Adrenal gland (tissue), 12 donors: ENCODE results near the gene RANBP10. TPM values are rescaled to one million over a fixed set of nuclear protein-coding genes. Genes with fewer than 3 reads are reported as not detected.

Source experiments
- DNase-seq, 7 donors: peaks; one replicate each; pipeline ENCODE4 v3.0.0-alpha.2; 2019 to 2020
- H3K27ac ChIP-seq, 5 donors: fragments of 200-600 bp; sonication (generic) in 4 of 5; 1 replicate in 3 of 5; 2 replicates in 2 of 5; pipeline versions ENCODE4 v1.5.1 to v1.8.0; 2016 to 2020; ENCODE audit warnings: mild to moderate bottlenecking in 1 of 5
- H3K27me3 ChIP-seq: fragments of 200-600 bp; 2 replicates; pipeline ENCODE4 v1.8.0; 2021
- H3K36me3 ChIP-seq, 2 donors: fragments of 200-600 bp; replicated peaks in 1 of 2; 1 replicate in 1 of 2; 2 replicates in 1 of 2; pipeline versions ENCODE4 v1.5.1 to v1.8.0; 2018 to 2022
- H3K4me1 ChIP-seq, 2 donors: fragments of 200-600 bp; replicated peaks in 1 of 2; 1 replicate in 1 of 2; 2 replicates in 1 of 2; pipeline versions ENCODE4 v1.5.1 to v1.8.0; 2018 to 2021
- H3K4me3 ChIP-seq, 4 donors: fragments of 200-600 bp; sonication (generic) in 3 of 4; one replicate each; pipeline ENCODE4 v1.5.1; 2016 to 2018
- H3K9me3 ChIP-seq, 3 donors: fragments of 200-600 bp; sonication (generic) in 1 of 3; replicated peaks in 1 of 3; 1 replicate in 2 of 3; 2 replicates in 1 of 3; pipeline versions ENCODE4 v1.5.1 to v1.8.0; 2016 to 2021
- POLR2A ChIP-seq, 2 donors: fragments of 450-650 bp; IDR thresholded peaks; one replicate each; pipeline ENCODE4 v1.6.1; 2017; ENCODE audit warnings: antibody characterized with exemption in 2 of 2, mild to moderate bottlenecking in 2 of 2, moderate library complexity in 1 of 2
- WGBS, 4 donors: extraction: QIAGEN DNeasy Blood & Tissue Kit in 2 of 4; methylation state at CpG; one replicate each; pipeline versions ENCODE4 v1.1.5 to v1.1.7; 2013 to 2017; 5-methylcytosine and 5-hydroxymethylcytosine counted together
- intact Hi-C, 2 donors: fragments of 100-400 bp; cut with DNase I; formaldehyde crosslinking; loops; one replicate each; pipeline versions ENCODE4 v1.14.1 to v1.15.0; 2022 to 2023
- polyA plus RNA-seq, 3 donors: library from polyadenylated mRNA; stranded (reverse); fragments of 200-250 nt in 2 of 3; fragments of 350-450 nt in 1 of 3; fragmentation: Illumina TruSeq in 1 of 3; extraction: RNeasy Lipid Tissue Mini Kit (QIAGEN cat#74804) in 1 of 3; gene quantifications; one replicate each; pipeline ENCODE4 v1.2.3, GENCODE V29; 2013 to 2014
- total RNA-seq, 9 donors: library from RNA; depleted of rRNA in 4 of 9; stranded (reverse); fragments of >200 nt in 4 of 9; fragments of 120-200 nt in 1 of 9; fragmentation: NEBNext Ultra II Directional in 1 of 9; extraction: Animal tissue kit (Norgen Biotek cat#: 25700) in 1 of 9; gene quantifications; one replicate each; pipeline versions ENCODE4 v1.1.0 to v1.2.4, GENCODE V29; 2013 to 2023
- TF ChIP-seq, protein P1 (sequence below), 6 experiments: fragments of 450-650 bp in 4 of 6; fragments of 200-600 bp in 2 of 6; sonication (generic) in 1 of 6; IDR thresholded peaks; 1 replicate in 5 of 6; 2 replicates in 1 of 6; pipeline versions ENCODE4 v1.5.1 to v1.8.0; 2016 to 2021; ENCODE audit warnings: antibody characterized with exemption in 6 of 6, mild to moderate bottlenecking in 2 of 6, moderate library complexity in 1 of 6
- donor health status: healthy with polysubstance abuse.
- donor health status: Bipolar disorder and iron deficiency.
- donor health status: DM: yes; HTN: yes; CAD: no.
- donor health status: DM: no; HTN: no; CAD: no.
- donor health status: DM: no; HTN: no; CAD: no.
- donor health status: DM: yes; HTN: yes; CAD: no.

The RANBP10 gene
- total and polyA plus RNA-seq, 12 donors, result 9.4 to 74.1 (median 21.6) TPM

GRCh38 chr16:67709050-67709449 lies 97.3 kb downstream of the RANBP10 start:
- DNase-seq, result peak in 4 of 7 donors; percentile 34 to 72 (median 60)
- Histone ChIP-seq H3K36me3 (no peaks in the 10 kb centered on the region), H3K9me3 (no peaks in the 10 kb centered on the region)

GRCh38 chr16:67708368-67708771 lies 98.0 kb downstream of the RANBP10 start:
- peak in 6 of 7 donors; percentile 57 to 73 (median 66) for DNase-seq
- 38 to 65% (median 51%) methylated on average over 2 of the region's 2 CpGs for WGBS, 4 donors
- Histone ChIP-seq H3K9me3 (no peaks in the 10 kb centered on the region), H3K27me3 (no peaks in the 10 kb centered on the region), H3K4me1 (peaks cover 10 to 16% of the 10 kb centered on the region in 2 donors), H3K4me3 (no peak overlapping the region), H3K27ac (peak overlapping the region in 2 of 5 donors; percentile 3 to 31), H3K36me3 (no peaks in the 10 kb centered on the region)
- intact Hi-C loops, result no loop called here
- TF ChIP-seq, protein P1, sequence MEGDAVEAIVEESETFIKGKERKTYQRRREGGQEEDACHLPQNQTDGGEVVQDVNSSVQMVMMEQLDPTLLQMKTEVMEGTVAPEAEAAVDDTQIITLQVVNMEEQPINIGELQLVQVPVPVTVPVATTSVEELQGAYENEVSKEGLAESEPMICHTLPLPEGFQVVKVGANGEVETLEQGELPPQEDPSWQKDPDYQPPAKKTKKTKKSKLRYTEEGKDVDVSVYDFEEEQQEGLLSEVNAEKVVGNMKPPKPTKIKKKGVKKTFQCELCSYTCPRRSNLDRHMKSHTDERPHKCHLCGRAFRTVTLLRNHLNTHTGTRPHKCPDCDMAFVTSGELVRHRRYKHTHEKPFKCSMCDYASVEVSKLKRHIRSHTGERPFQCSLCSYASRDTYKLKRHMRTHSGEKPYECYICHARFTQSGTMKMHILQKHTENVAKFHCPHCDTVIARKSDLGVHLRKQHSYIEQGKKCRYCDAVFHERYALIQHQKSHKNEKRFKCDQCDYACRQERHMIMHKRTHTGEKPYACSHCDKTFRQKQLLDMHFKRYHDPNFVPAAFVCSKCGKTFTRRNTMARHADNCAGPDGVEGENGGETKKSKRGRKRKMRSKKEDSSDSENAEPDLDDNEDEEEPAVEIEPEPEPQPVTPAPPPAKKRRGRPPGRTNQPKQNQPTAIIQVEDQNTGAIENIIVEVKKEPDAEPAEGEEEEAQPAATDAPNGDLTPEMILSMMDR (IDR thresholded peaks at IDR 0.05), result no peak
- no peak for TF ChIP-seq POLR2A (IDR thresholded peaks at IDR 0.05)

More at GRCh38 chr16:67709050-67709449, 97.3 kb downstream of the RANBP10 start:
- Histone ChIP-seq H3K4me1 (peaks cover 10 to 16% of the 10 kb centered on the region in 2 donors), H3K4me3 (no peak overlapping the region), H3K27me3 (no peaks in the 10 kb centered on the region), H3K27ac (peak overlapping the region in 2 of 5 donors; percentile 3 to 31)
- WGBS, 4 donors, result 83 to 100% (median 92%) methylated on average over 1 of the region's 1 CpG
- intact Hi-C loops, result no loop called here
- TF ChIP-seq, protein P1 (IDR thresholded peaks at IDR 0.05), result no peak
- TF ChIP-seq POLR2A (IDR thresholded peaks at IDR 0.05), result no peak

DNA sequence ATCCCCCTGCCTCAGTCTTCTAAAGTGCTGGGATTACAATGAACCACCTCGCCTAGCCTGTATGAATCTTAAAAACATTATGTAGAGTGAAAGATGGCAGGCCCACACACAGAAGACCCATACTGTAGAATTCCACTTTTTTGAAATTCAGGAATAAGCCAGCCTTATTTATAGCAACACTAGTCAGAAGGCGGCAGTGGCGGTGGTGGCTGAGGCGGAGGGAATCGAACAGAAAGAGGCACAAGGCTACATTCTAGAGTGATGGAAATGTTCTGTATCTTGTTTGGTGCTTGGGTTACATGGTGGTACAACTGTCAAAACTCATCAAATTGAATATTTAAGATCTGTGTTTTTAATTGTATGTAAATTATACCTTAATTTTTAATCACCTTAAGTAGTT lies 98.6 kb downstream of the RANBP10 start:
- TF ChIP-seq POLR2A (IDR thresholded peaks at IDR 0.05), result no peak
- TF ChIP-seq, protein P1 (IDR thresholded peaks at IDR 0.05), result no peak
- no peaks in the 10 kb centered on the region for H3K36me3 ChIP-seq
- WGBS, 4 donors, result 97 to 98% (median 98%) methylated on average over 5 of the region's 5 CpGs
- intact Hi-C loops, result no loop called here
- H3K27ac ChIP-seq, result no peak overlapping the region
- no peak for DNase-seq
- H3K27me3 ChIP-seq, result no peaks in the 10 kb centered on the region
- peaks cover 10 to 16% of the 10 kb centered on the region in 2 donors for H3K4me1 ChIP-seq
- H3K4me3 ChIP-seq, result no peak overlapping the region
- no peaks in the 10 kb centered on the region for H3K9me3 ChIP-seq

DNA sequence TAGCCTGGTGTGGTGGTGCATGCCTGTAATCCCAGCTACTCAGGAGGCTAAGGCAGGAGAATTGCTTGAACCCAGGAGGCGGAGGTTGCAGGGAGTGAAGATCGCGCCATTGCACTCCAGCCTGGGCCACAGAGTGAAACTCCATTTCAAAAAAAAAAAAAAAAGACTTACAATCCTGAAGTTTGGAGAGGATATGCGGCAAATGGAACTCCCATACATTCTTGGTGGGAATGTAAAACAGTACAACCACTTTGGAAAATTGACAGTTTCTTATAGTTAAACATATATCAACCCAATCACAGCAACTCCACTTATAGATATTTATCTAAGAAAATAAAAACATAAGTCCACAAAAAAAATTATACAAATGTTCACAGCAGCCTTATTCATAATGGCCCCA lies 99.2 kb downstream of the RANBP10 start:
- 93 to 98% (median 97%) methylated on average over 4 of the region's 4 CpGs for WGBS, 4 donors
- no peak overlapping the region for H3K27ac ChIP-seq
- no peaks in the 10 kb centered on the region for H3K36me3 ChIP-seq

More for the DNA sequence above, 99.2 kb downstream of the RANBP10 start:
- TF ChIP-seq, protein P1 (IDR thresholded peaks at IDR 0.05), result no peak
- TF ChIP-seq POLR2A (IDR thresholded peaks at IDR 0.05), result no peak
- Histone ChIP-seq H3K27me3 (no peaks in the 10 kb centered on the region), H3K4me3 (no peak overlapping the region), H3K9me3 (no peaks in the 10 kb centered on the region), H3K4me1 (peaks cover 10 to 16% of the 10 kb centered on the region in 2 donors)
- intact Hi-C loops, result no loop called here
- no peak for DNase-seq
